Measurements from ENCODE around the gene PRR30.
"Not testable (repeated sequence)": the region's sequence is repeated elsewhere in the genome, so short reads cannot be mapped to it uniquely, and the experiment has no call there.

Gene PRR30

GRCh38 chr2:27128668-27129571 is 10.3 kb downstream of the PRR30 start:
- no peak for DNase-seq (ENCODE audit: low read depth in 2 of 2)

GRCh38 chr2:27127883-27128667 is 11.1 kb downstream of the PRR30 start:
- DNase-seq (ENCODE audit: low read depth in 2 of 2): no peak

GRCh38 chr2:27126252-27126710 is 12.9 kb downstream of the PRR30 start:
- no peak for DNase-seq (ENCODE audit: low read depth in 2 of 2)

GRCh38 chr2:27125104-27125503 is 14.1 kb downstream of the PRR30 start:
- no peak for DNase-seq (ENCODE audit: low read depth in 2 of 2)

GRCh38 chr2:27123302-27124150 is 15.7 kb downstream of the PRR30 start, which contains the start of gene ABHD1:
Gene ABHD1 (plus strand): TSS chr2:27123815. CDS start chr2:27123949, 134 bp downstream.
- DNase-seq (ENCODE audit: low read depth in 2 of 2): peak; percentile 25 to 54

GRCh38 chr2:27122791-27123190 is 16.4 kb downstream of the PRR30 start:
- DNase-seq (ENCODE audit: low read depth in 2 of 2): no peak

GRCh38 chr2:27121906-27122305 is 17.3 kb downstream of the PRR30 start:
- DNase-seq (ENCODE audit: low read depth in 2 of 2): no peak

- not testable (repeated sequence) for DNase-seq (ENCODE audit: low read depth in 2 of 2)
Observed at GRCh38 chr2:27119330-27119670, 19.9 kb downstream of the PRR30 start.

GRCh38 chr2:27118525-27119329 is 20.5 kb downstream of the PRR30 start, which contains the start of gene CGREF1:
Gene CGREF1 (minus strand): TSS chr2:27119128. CDS start chr2:27104366, 14,762 bp downstream.
- no peak for DNase-seq (ENCODE audit: low read depth in 2 of 2)

- no peak for DNase-seq (ENCODE audit: low read depth in 2 of 2)
Observed at GRCh38 chr2:27117995-27118524, 21.1 kb downstream of the PRR30 start.

GRCh38 chr2:27115519-27115918 is 23.7 kb downstream of the PRR30 start:
- no peak for DNase-seq (ENCODE audit: low read depth in 2 of 2)

GRCh38 chr2:27111392-27112078 is 27.7 kb downstream of the PRR30 start:
- not testable (repeated sequence) for DNase-seq (ENCODE audit: low read depth in 2 of 2)

- DNase-seq (ENCODE audit: low read depth in 2 of 2): not testable (repeated sequence)
Observed at GRCh38 chr2:27110603-27111352, 28.4 kb downstream of the PRR30 start.

GRCh38 chr2:27109083-27109482 is 30.1 kb downstream of the PRR30 start:
- DNase-seq (ENCODE audit: low read depth in 2 of 2): no peak

- DNase-seq (ENCODE audit: low read depth in 2 of 2): no peak
Observed at GRCh38 chr2:27108221-27108620, 31.0 kb downstream of the PRR30 start.

- DNase-seq (ENCODE audit: low read depth in 2 of 2): no peak
Observed at GRCh38 chr2:27105981-27106380, 33.2 kb downstream of the PRR30 start.

- no peak for DNase-seq (ENCODE audit: low read depth in 2 of 2)
Observed at GRCh38 chr2:27102329-27102728, 36.9 kb downstream of the PRR30 start.

GRCh38 chr2:27100036-27100435 is 39.2 kb downstream of the PRR30 start:
- DNase-seq (ENCODE audit: low read depth in 2 of 2): no peak

- DNase-seq (ENCODE audit: low read depth in 2 of 2): no peak
Observed at GRCh38 chr2:27099334-27099955, 39.8 kb downstream of the PRR30 start.

Data from activated CD4-positive, alpha-beta T cell treated with anti-CD3 and anti-CD28 coated beads for 24 hours (primary cell).